T-helper 17 cell (primary cell): ENCODE results near the gene PGAM4. TPM values are rescaled to one million over a fixed set of nuclear protein-coding genes. Genes with fewer than 3 reads are reported as not detected.
A peak's percentile ranks its signal among the peaks of the same experiment; 100 is the strongest.

Experiments
- ATAC-seq: fragments of 150-1000 bp; cut with Tn5 transposase; 2 replicates; pipeline ENCODE4 v1.10.0; 2021; ENCODE audit warnings: mild to moderate bottlenecking, moderate library complexity
- DNase-seq, 3 donors: peaks; one replicate each; pipeline versions ENCODE4 v3.0.0 to v3.0.0-alpha.2; 2020 to 2021
- H3K9me3 ChIP-seq: one replicate; pipeline ENCODE4 v1.7.0; 2013; ENCODE audit warnings: low read length, mild to moderate bottlenecking; ENCODE audit not compliant: control insufficient read depth, poor library complexity, severe bottlenecking
- H3K27ac Mint-ChIP-seq: one replicate; pipeline ENCODE4 v1.8.0; 2022; ENCODE audit warnings: mild to moderate bottlenecking, moderate library complexity, mixed read lengths
- H3K27me3 Mint-ChIP-seq: one replicate; pipeline ENCODE4 v1.8.0; 2022; ENCODE audit warnings: mixed read lengths
- H3K36me3 Mint-ChIP-seq: one replicate; pipeline ENCODE4 v1.8.0; 2022; ENCODE audit warnings: low read depth, mixed read lengths
- H3K4me1 Mint-ChIP-seq: one replicate; pipeline ENCODE4 v1.8.0; 2022; ENCODE audit warnings: mild to moderate bottlenecking, mixed read lengths
- H3K4me3 Mint-ChIP-seq: one replicate; pipeline ENCODE4 v1.8.0; 2022; ENCODE audit warnings: mild to moderate bottlenecking, moderate library complexity, mixed read lengths
- total RNA-seq, 4 donors: library from RNA in 2 of 4; stranded (reverse) in 2 of 4; gene quantifications; one replicate each; pipeline ENCODE4 v1.2.3 and lab custom pipeline; 2022 to 2026

The PGAM4 gene
- total RNA-seq = not detected
- 0 reads per million in 2 donors for total RNA-seq (lab: John Stamatoyannopoulos, UW)

- no peak within 1 kb of the TSS for H3K27ac Mint-ChIP-seq
- no peak within 1 kb of the TSS for H3K4me3 Mint-ChIP-seq
- H3K4me1 Mint-ChIP-seq = peaks cover 6% of the 10 kb centered on the region
- no peaks in the 10 kb centered on the region for H3K36me3 Mint-ChIP-seq
- H3K9me3 ChIP-seq = no peaks in the 10 kb centered on the region
- no peak for ATAC-seq
- no peaks in the 10 kb centered on the region for H3K27me3 Mint-ChIP-seq
- DNase-seq = no peak
These were observed at the start of gene PGAM4 for GRCh38 chrX:77969538-77969937. Gene PGAM4, minus strand, starts transcription at chrX:77969638. Its CDS starts 0 bp downstream, at chrX:77969638.

GRCh38 chrX:78011846-78012245, 42.4 kb upstream of the PGAM4 start:
- Mint-ChIP-seq H3K4me1 (no peaks in the 10 kb centered on the region), H3K4me3 (no peak overlapping the region), H3K36me3 (no peaks in the 10 kb centered on the region), H3K27ac (no peak overlapping the region), H3K27me3 (no peaks in the 10 kb centered on the region)
- DNase-seq (no peak), ATAC-seq (no peak)
- H3K9me3 ChIP-seq = no peaks in the 10 kb centered on the region

GRCh38 chrX:77979870-77980269, 10.4 kb upstream of the PGAM4 start:
- H3K4me1 Mint-ChIP-seq = no peaks in the 10 kb centered on the region
- no peak for DNase-seq
- no peak overlapping the region for H3K27ac Mint-ChIP-seq
- no peak overlapping the region for H3K4me3 Mint-ChIP-seq
- no peaks in the 10 kb centered on the region for H3K9me3 ChIP-seq
- no peaks in the 10 kb centered on the region for H3K27me3 Mint-ChIP-seq
- no peaks in the 10 kb centered on the region for H3K36me3 Mint-ChIP-seq
- ATAC-seq = no peak

GRCh38 chrX:77977518-77977917, 8.1 kb upstream of the PGAM4 start:
- no peaks in the 10 kb centered on the region for H3K27me3 Mint-ChIP-seq

GRCh38 chrX:77977095-77977494, 7.7 kb upstream of the PGAM4 start:
- Mint-ChIP-seq H3K27ac (no peak overlapping the region), H3K4me1 (no peaks in the 10 kb centered on the region), H3K36me3 (no peaks in the 10 kb centered on the region), H3K27me3 (no peaks in the 10 kb centered on the region), H3K4me3 (no peak overlapping the region)
- DNase-seq = no peak
- ATAC-seq = no peak
- no peaks in the 10 kb centered on the region for H3K9me3 ChIP-seq

More at GRCh38 chrX:77977518-77977917, 8.1 kb upstream of the PGAM4 start:
- Mint-ChIP-seq H3K27ac (no peak overlapping the region), H3K36me3 (no peaks in the 10 kb centered on the region), H3K4me1 (no peaks in the 10 kb centered on the region), H3K4me3 (no peak overlapping the region)
- no peaks in the 10 kb centered on the region for H3K9me3 ChIP-seq
- ATAC-seq (no peak), DNase-seq (no peak)

GRCh38 chrX:77975755-77976154, 6.3 kb upstream of the PGAM4 start:
- DNase-seq = no peak
- H3K9me3 ChIP-seq = no peaks in the 10 kb centered on the region
- Mint-ChIP-seq H3K36me3 (no peaks in the 10 kb centered on the region), H3K27me3 (no peaks in the 10 kb centered on the region), H3K4me1 (peaks cover 5% of the 10 kb centered on the region), H3K4me3 (no peak overlapping the region), H3K27ac (no peak overlapping the region)
- ATAC-seq = no peak

GRCh38 chrX:77967631-77968030, 1.8 kb downstream of the PGAM4 start:
- no peaks in the 10 kb centered on the region for H3K27me3 Mint-ChIP-seq
- H3K27ac Mint-ChIP-seq = no peak overlapping the region
- no peaks in the 10 kb centered on the region for H3K9me3 ChIP-seq
- no peak for DNase-seq
- no peak for ATAC-seq
- H3K36me3 Mint-ChIP-seq = no peaks in the 10 kb centered on the region
- H3K4me3 Mint-ChIP-seq = no peak overlapping the region
- H3K4me1 Mint-ChIP-seq = peaks cover 9% of the 10 kb centered on the region

- H3K4me1 Mint-ChIP-seq = peaks cover 17% of the 10 kb centered on the region
- H3K4me3 Mint-ChIP-seq = no peak overlapping the region
- no peak for DNase-seq
- no peaks in the 10 kb centered on the region for H3K9me3 ChIP-seq
- no peaks in the 10 kb centered on the region for H3K27me3 Mint-ChIP-seq
- no peaks in the 10 kb centered on the region for H3K36me3 Mint-ChIP-seq
- no peak overlapping the region for H3K27ac Mint-ChIP-seq
- ATAC-seq = no peak
These were observed 3.1 kb downstream of the PGAM4 start for GRCh38 chrX:77966361-77966760.

- H3K9me3 ChIP-seq = no peaks in the 10 kb centered on the region
- H3K27me3 Mint-ChIP-seq = no peaks in the 10 kb centered on the region
- H3K27ac Mint-ChIP-seq = peak overlapping the region; percentile 92
- ATAC-seq = peak; percentile 76
- H3K4me1 Mint-ChIP-seq = peaks cover 20% of the 10 kb centered on the region
- no peaks in the 10 kb centered on the region for H3K36me3 Mint-ChIP-seq
- peak overlapping the region; percentile 79 for H3K4me3 Mint-ChIP-seq
- no peak for DNase-seq
These were observed 7.2 kb downstream of the PGAM4 start for GRCh38 chrX:77962068-77962902.

GRCh38 chrX:77961063-77961462, 8.4 kb downstream of the PGAM4 start:
- DNase-seq = no peak
- Mint-ChIP-seq H3K27ac (no peak overlapping the region), H3K36me3 (no peaks in the 10 kb centered on the region)

GRCh38 chrX:77960567-77960966, 8.9 kb downstream of the PGAM4 start:
- no peaks in the 10 kb centered on the region for H3K9me3 ChIP-seq
- ATAC-seq = no peak
- H3K27ac Mint-ChIP-seq = no peak overlapping the region
- peak overlapping the region; percentile 12 for H3K4me3 Mint-ChIP-seq
- no peak for DNase-seq
- peaks cover 22% of the 10 kb centered on the region for H3K4me1 Mint-ChIP-seq
- no peaks in the 10 kb centered on the region for H3K36me3 Mint-ChIP-seq
- no peaks in the 10 kb centered on the region for H3K27me3 Mint-ChIP-seq

More at GRCh38 chrX:77961063-77961462, 8.4 kb downstream of the PGAM4 start:
- Mint-ChIP-seq H3K27me3 (no peaks in the 10 kb centered on the region), H3K4me1 (peaks cover 20% of the 10 kb centered on the region), H3K4me3 (no peak overlapping the region)
- no peak for ATAC-seq
- H3K9me3 ChIP-seq = no peaks in the 10 kb centered on the region

GRCh38 chrX:77953708-77954107, 15.7 kb downstream of the PGAM4 start:
- Mint-ChIP-seq H3K36me3 (no peaks in the 10 kb centered on the region), H3K27me3 (no peaks in the 10 kb centered on the region), H3K27ac (no peak overlapping the region), H3K4me1 (peaks cover 11% of the 10 kb centered on the region), H3K4me3 (no peak overlapping the region)
- no peak for ATAC-seq
- H3K9me3 ChIP-seq = no peaks in the 10 kb centered on the region
- DNase-seq = no peak

- DNase-seq (no peak), ATAC-seq (no peak)
- no peaks in the 10 kb centered on the region for H3K9me3 ChIP-seq
- H3K36me3 Mint-ChIP-seq = no peaks in the 10 kb centered on the region
- H3K27ac Mint-ChIP-seq = no peak overlapping the region
- no peak overlapping the region for H3K4me3 Mint-ChIP-seq
- H3K4me1 Mint-ChIP-seq = peaks cover 11% of the 10 kb centered on the region
- H3K27me3 Mint-ChIP-seq = no peaks in the 10 kb centered on the region
These were observed 16.1 kb downstream of the PGAM4 start for GRCh38 chrX:77953302-77953701.

- no peak for ATAC-seq
- no peak overlapping the region for H3K4me3 Mint-ChIP-seq
- H3K27ac Mint-ChIP-seq = no peak overlapping the region
- H3K9me3 ChIP-seq = no peaks in the 10 kb centered on the region
- H3K4me1 Mint-ChIP-seq = peaks cover 6% of the 10 kb centered on the region
- H3K36me3 Mint-ChIP-seq = no peaks in the 10 kb centered on the region
- DNase-seq = no peak
- H3K27me3 Mint-ChIP-seq = no peaks in the 10 kb centered on the region
These were observed 17.3 kb downstream of the PGAM4 start for GRCh38 chrX:77952173-77952572.
